CD4-positive, alpha-beta T cell (primary cell): Measurements from ENCODE around the gene TAX1BP1. TPM values are rescaled to one million over a fixed set of nuclear protein-coding genes. Genes with fewer than 3 reads are reported as not detected.

Source experiments
- ATAC-seq: fragments of 200-7000 bp; cut with Tn5 transposase; one replicate; pipeline ENCODE4 v1.10.0; 2022; ENCODE audit warnings: mild to moderate bottlenecking; ENCODE audit not compliant: poor library complexity
- CTCF ChIA-PET: fragments of 350-600 bp; sonication (Branson Sonifier 250); formaldehyde crosslinking; loops from one replicate; lab custom pipeline; 2021; ENCODE audit warnings: antibody characterized with exemption, inconsistent platforms; lab: Charles Lee
- POLR2A ChIA-PET: fragments of 350-600 bp; sonication (Branson Sonifier 250); formaldehyde crosslinking; loops from one replicate; lab custom pipeline; 2021; ENCODE audit warnings: antibody characterized with exemption, inconsistent platforms; lab: Charles Lee
- DNase-seq, 14 experiments: peaks; one replicate each; pipeline ENCODE4 v3.0.0-alpha.2; 2013 to 2020; ENCODE audit warnings: mixed read lengths in 2 of 14
- H3K27ac ChIP-seq, 2 donors: one replicate each; pipeline versions ENCODE4 v1.5.1 to v1.7.0; 2013; ENCODE audit warnings: low read length in 2 of 2, low read depth in 1 of 2, mild to moderate bottlenecking in 1 of 2
- H3K27me3 ChIP-seq, 2 experiments: 1 replicate in 1 of 2; 2 replicates in 1 of 2; pipeline versions ENCODE4 v1.6.1 to v1.7.0; 2013; ENCODE audit warnings: low read length in 2 of 2, control low read depth in 1 of 2, mild to moderate bottlenecking in 1 of 2, moderate library complexity in 1 of 2; ENCODE audit not compliant: insufficient read depth in 2 of 2, control insufficient read depth in 1 of 2
- H3K36me3 ChIP-seq: one replicate; pipeline ENCODE4 v1.6.1; 2013; ENCODE audit warnings: low read length, control low read depth; ENCODE audit not compliant: insufficient read depth
- H3K4me1 ChIP-seq: one replicate; pipeline ENCODE4 v1.6.1; 2013; ENCODE audit warnings: low read length, control low read depth; ENCODE audit not compliant: insufficient read depth
- H3K4me3 ChIP-seq: one replicate; pipeline ENCODE4 v1.5.1; 2013; ENCODE audit warnings: mild to moderate bottlenecking, low read length, moderate library complexity
- H3K9me3 ChIP-seq, 2 experiments: 1 replicate in 1 of 2; 2 replicates in 1 of 2; pipeline versions ENCODE4 v1.6.1 to v1.7.0; 2013; ENCODE audit warnings: low read length in 2 of 2, mild to moderate bottlenecking in 2 of 2, control low read depth in 1 of 2, moderate library complexity in 1 of 2; ENCODE audit not compliant: control insufficient read depth in 1 of 2, insufficient read depth in 1 of 2
- H3K27ac Mint-ChIP-seq: one replicate; pipeline ENCODE4 v1.8.0; 2020; ENCODE audit warnings: mixed read lengths
- H3K27me3 Mint-ChIP-seq: one replicate; pipeline ENCODE4 v1.8.0; 2021; ENCODE audit warnings: mixed read lengths
- H3K36me3 Mint-ChIP-seq: one replicate; pipeline ENCODE4 v1.8.0; 2021; ENCODE audit warnings: low read depth, mixed read lengths
- H3K4me1 Mint-ChIP-seq: one replicate; pipeline ENCODE4 v1.8.0; 2021; ENCODE audit warnings: low read depth, mixed read lengths
- H3K4me3 Mint-ChIP-seq: one replicate; pipeline ENCODE4 v1.8.0; 2020; ENCODE audit warnings: mild to moderate bottlenecking, mixed read lengths
- H3K9me3 Mint-ChIP-seq: one replicate; pipeline ENCODE4 v1.8.0; 2020; ENCODE audit warnings: mixed read lengths
- intact Hi-C, 2 experiments: fragments of 100-400 bp; cut with DNase I in 1 of 2; cut with micrococcal nuclease in 1 of 2; formaldehyde crosslinking; loops; one replicate each; pipeline versions ENCODE4 v1.15.1 to v1.9.0; 2023 to 2025; cut with DNase I, micrococcal nuclease
- total RNA-seq, 174 experiments: library from RNA in 2 of 174; stranded (reverse) in 2 of 174; gene quantifications; one replicate each; pipeline ENCODE4 v1.2.3 and lab custom pipeline; 2021 to 2026
- TF ChIP-seq, protein P1 (sequence below): fragments of 200-600 bp; IDR thresholded peaks from one replicate; pipeline ENCODE4 v1.8.0; 2022; ENCODE audit warnings: antibody characterized with exemption, mild to moderate bottlenecking

The TAX1BP1 gene
- total RNA-seq, 2 experiments from 2014 or later: 115 TPM

GRCh38 chr7:27753863-27754262 lies 13.9 kb downstream of the TAX1BP1 start:
- Histone ChIP-seq H3K4me3 (no peak overlapping the region), H3K4me1 (no peaks in the 10 kb centered on the region), H3K27ac (no peak overlapping the region), H3K27me3 (no peaks in the 10 kb centered on the region), H3K9me3 (no peaks in the 10 kb centered on the region), H3K36me3 (peaks cover 77% of the 10 kb centered on the region)
- intact Hi-C loops: no loop called here
- TF ChIP-seq, protein P1, sequence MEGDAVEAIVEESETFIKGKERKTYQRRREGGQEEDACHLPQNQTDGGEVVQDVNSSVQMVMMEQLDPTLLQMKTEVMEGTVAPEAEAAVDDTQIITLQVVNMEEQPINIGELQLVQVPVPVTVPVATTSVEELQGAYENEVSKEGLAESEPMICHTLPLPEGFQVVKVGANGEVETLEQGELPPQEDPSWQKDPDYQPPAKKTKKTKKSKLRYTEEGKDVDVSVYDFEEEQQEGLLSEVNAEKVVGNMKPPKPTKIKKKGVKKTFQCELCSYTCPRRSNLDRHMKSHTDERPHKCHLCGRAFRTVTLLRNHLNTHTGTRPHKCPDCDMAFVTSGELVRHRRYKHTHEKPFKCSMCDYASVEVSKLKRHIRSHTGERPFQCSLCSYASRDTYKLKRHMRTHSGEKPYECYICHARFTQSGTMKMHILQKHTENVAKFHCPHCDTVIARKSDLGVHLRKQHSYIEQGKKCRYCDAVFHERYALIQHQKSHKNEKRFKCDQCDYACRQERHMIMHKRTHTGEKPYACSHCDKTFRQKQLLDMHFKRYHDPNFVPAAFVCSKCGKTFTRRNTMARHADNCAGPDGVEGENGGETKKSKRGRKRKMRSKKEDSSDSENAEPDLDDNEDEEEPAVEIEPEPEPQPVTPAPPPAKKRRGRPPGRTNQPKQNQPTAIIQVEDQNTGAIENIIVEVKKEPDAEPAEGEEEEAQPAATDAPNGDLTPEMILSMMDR: no peak
- H3K4me3 Mint-ChIP-seq: no peak overlapping the region
- peaks cover 72% of the 10 kb centered on the region for H3K4me1 Mint-ChIP-seq
- DNase-seq (no peak), ATAC-seq (no peak)
- CTCF ChIA-PET: no interaction called here
- peaks cover 93% of the 10 kb centered on the region for H3K36me3 Mint-ChIP-seq
- no peaks in the 10 kb centered on the region for H3K9me3 Mint-ChIP-seq
- POLR2A ChIA-PET: no interaction called here
- no peak overlapping the region for H3K27ac Mint-ChIP-seq
- H3K27me3 Mint-ChIP-seq: no peaks in the 10 kb centered on the region

GRCh38 chr7:27756298-27756697 lies 16.3 kb downstream of the TAX1BP1 start:
- CTCF ChIA-PET: interaction anchor here (1.0 kb wide), 1 partner anchor 8 kb away, joined by 3 read pairs; no protein-coding TSS in a partner anchor
- H3K9me3 Mint-ChIP-seq: no peaks in the 10 kb centered on the region
- intact Hi-C loops: no loop called here

DNA sequence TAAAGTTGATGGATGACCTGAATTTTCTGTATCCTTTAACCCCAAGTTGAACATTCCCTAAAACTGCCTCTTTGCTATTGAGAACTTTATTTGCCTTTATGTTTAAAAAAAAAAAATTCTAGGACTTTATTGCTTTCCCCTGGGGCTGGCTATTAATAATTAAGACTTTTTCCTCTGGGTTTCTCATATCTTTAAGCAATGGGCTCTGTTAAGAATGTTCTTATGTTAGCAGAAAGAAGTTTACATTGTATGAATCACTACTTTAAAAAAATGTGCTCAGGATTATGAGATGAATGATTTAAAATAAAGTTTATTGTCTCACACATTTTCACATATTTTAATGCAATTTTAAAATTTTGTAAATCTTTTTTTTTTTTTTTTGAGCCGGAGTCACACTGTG lies 19.5 kb downstream of the TAX1BP1 start:
- Histone ChIP-seq H3K27ac (no peak overlapping the region), H3K27me3 (no peaks in the 10 kb centered on the region), H3K4me3 (no peak overlapping the region), H3K4me1 (peaks cover 3% of the 10 kb centered on the region), H3K36me3 (peaks cover 54% of the 10 kb centered on the region), H3K9me3 (no peaks in the 10 kb centered on the region)
- no peak for DNase-seq
- CTCF ChIA-PET: no interaction called here
- Mint-ChIP-seq H3K27ac (no peak overlapping the region), H3K9me3 (no peaks in the 10 kb centered on the region), H3K27me3 (no peaks in the 10 kb centered on the region), H3K4me3 (no peak overlapping the region), H3K36me3 (peaks cover 81% of the 10 kb centered on the region), H3K4me1 (peaks cover 62% of the 10 kb centered on the region)
- POLR2A ChIA-PET: no interaction called here
- TF ChIP-seq, protein P1: no peak
- ATAC-seq: no peak
- intact Hi-C loops: no loop called here

More at GRCh38 chr7:27756298-27756697, 16.3 kb downstream of the TAX1BP1 start:
- ATAC-seq (no peak), DNase-seq (no peak)
- Histone ChIP-seq H3K9me3 (no peaks in the 10 kb centered on the region), H3K4me1 (no peaks in the 10 kb centered on the region), H3K36me3 (peaks cover 64% of the 10 kb centered on the region), H3K27me3 (no peaks in the 10 kb centered on the region), H3K27ac (no peak overlapping the region), H3K4me3 (no peak overlapping the region)
- no peak overlapping the region for H3K4me3 Mint-ChIP-seq
- peaks cover 82% of the 10 kb centered on the region for H3K36me3 Mint-ChIP-seq
- H3K27ac Mint-ChIP-seq: no peak overlapping the region
- peaks cover 66% of the 10 kb centered on the region for H3K4me1 Mint-ChIP-seq
- TF ChIP-seq, protein P1: no peak
- H3K27me3 Mint-ChIP-seq: no peaks in the 10 kb centered on the region
- POLR2A ChIA-PET: no interaction called here
